ENCODE measurements around the gene ENPP1. TPM values are rescaled to one million over a fixed set of nuclear protein-coding genes. Genes with fewer than 3 reads are reported as not detected.

Gene ENPP1
- total and polyA plus RNA-seq, 2 donors (not counting 1 experiment from before 2014, with no cell fraction given): 0.13 to 0.42 TPM

DNA sequence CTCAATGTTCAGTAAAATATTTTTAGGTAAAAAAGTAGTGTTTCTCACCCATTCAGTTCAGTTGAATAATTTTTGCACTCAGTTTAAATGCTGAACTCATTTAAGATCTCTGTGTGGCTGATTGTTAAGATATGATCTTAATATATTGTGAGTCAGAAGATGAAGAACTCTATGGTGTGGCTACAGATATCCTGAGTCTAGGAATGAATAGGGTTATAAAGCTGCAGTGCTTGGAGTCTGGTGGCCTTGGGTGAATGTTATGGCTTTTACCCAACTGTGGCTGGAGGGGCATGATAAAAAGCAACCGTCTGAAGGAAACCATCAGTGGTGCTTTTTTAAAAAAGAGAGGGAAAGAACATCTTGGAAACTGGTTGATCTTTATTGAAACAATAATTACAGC is 77.4 kb downstream of the ENPP1 start:
- no peaks in the 10 kb centered on the region for H3K9me3 Mint-ChIP-seq (ENCODE audit: insufficient read depth)
- ATAC-seq (ENCODE audit: low read depth) (no peak), DNase-seq (no peak)
- ChIA-PET CTCF (no interaction called here), POLR2A (no interaction called here)
- Histone ChIP-seq H3K27me3 (replicated peaks in 1 of 4; ENCODE audit: control extremely low read depth in 1 of 4, control insufficient read depth in 3 of 4, insufficient read depth in 4 of 4, low read length in 3 of 4) (no peaks in the 10 kb centered on the region), H3K4me1 (ENCODE audit: control insufficient read depth in 2 of 2, insufficient read depth in 2 of 2, low read length in 2 of 2) (no peaks in the 10 kb centered on the region), H3K9me3 (ENCODE audit: control extremely low read depth in 1 of 3, control insufficient read depth in 2 of 3, insufficient read depth in 1 of 3, low read length in 2 of 3) (peaks cover 0 to 3% (median 0%) of the 10 kb centered on the region in 3 donors), H3K4me3 (ENCODE audit: control extremely low read depth in 1 of 5, extremely low read depth in 1 of 5, insufficient read depth in 1 of 5, low read depth in 2 of 5, low read length in 4 of 5) (no peak overlapping the region), H3K9ac (ENCODE audit: low read length) (no peak overlapping the region), H3K27ac (ENCODE audit: low read length in 2 of 2) (no peak overlapping the region), H4K20me1 (ENCODE audit: control insufficient read depth, insufficient read depth, low read length, poor library complexity, severe bottlenecking) (no peaks in the 10 kb centered on the region), H3K36me3 (replicated peaks in 1 of 2; ENCODE audit: control extremely low read depth in 1 of 2, control insufficient read depth in 1 of 2, extremely low read depth in 1 of 2, insufficient read depth in 2 of 2, low read length in 1 of 2) (no peaks in the 10 kb centered on the region), H3K79me2 (ENCODE audit: control insufficient read depth, insufficient read depth, low read length) (no peaks in the 10 kb centered on the region), H2AFZ (ENCODE audit: insufficient read depth, low read depth, low read length, poor library complexity, severe bottlenecking) (no peak overlapping the region), H3K4me2 (replicated peaks; ENCODE audit: low read depth, low read length, poor library complexity, severe bottlenecking) (no peak overlapping the region)
- no peaks in the 10 kb centered on the region for H3K27me3 Mint-ChIP-seq
- TF ChIP-seq, protein P1, sequence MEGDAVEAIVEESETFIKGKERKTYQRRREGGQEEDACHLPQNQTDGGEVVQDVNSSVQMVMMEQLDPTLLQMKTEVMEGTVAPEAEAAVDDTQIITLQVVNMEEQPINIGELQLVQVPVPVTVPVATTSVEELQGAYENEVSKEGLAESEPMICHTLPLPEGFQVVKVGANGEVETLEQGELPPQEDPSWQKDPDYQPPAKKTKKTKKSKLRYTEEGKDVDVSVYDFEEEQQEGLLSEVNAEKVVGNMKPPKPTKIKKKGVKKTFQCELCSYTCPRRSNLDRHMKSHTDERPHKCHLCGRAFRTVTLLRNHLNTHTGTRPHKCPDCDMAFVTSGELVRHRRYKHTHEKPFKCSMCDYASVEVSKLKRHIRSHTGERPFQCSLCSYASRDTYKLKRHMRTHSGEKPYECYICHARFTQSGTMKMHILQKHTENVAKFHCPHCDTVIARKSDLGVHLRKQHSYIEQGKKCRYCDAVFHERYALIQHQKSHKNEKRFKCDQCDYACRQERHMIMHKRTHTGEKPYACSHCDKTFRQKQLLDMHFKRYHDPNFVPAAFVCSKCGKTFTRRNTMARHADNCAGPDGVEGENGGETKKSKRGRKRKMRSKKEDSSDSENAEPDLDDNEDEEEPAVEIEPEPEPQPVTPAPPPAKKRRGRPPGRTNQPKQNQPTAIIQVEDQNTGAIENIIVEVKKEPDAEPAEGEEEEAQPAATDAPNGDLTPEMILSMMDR (IDR thresholded peaks at IDR 0.05): no peak
- TF ChIP-seq EZH2 (IDR thresholded peaks at IDR 0.05; ENCODE audit: borderline replicate concordance, insufficient read depth, low read depth, low read length, poor library complexity, severe bottlenecking): no peak
- H3K27ac Mint-ChIP-seq: no peak overlapping the region
- intact Hi-C loops (cut with micrococcal nuclease): no loop called here
- H3K4me3 Mint-ChIP-seq: no peak overlapping the region
- no CpG with 5 or more reads among the region's 1 CpG for WGBS (ENCODE audit: insufficient coverage)
- no peaks in the 10 kb centered on the region for H3K4me1 Mint-ChIP-seq

DNA sequence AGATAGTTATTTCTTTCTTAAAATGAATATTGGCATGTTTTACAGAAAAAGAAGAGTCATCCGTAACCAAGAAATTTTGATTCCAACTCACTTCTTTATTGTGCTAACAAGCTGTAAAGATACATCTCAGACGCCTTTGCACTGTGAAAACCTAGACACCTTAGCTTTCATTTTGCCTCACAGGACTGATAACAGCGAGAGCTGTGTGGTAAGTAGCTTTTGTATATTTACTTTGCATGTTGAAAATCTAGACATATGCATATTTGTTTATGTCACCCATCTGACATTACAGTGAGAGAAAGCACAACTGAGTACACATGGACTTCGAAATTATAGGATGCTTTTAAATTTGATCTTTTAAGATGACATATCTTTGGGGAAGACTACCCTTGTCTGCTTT is 78.7 kb downstream of the ENPP1 start:
- Histone ChIP-seq H3K9ac (ENCODE audit: low read length) (no peak overlapping the region), H3K27ac (ENCODE audit: low read length in 2 of 2) (no peak overlapping the region), H3K4me2 (replicated peaks; ENCODE audit: low read depth, low read length, poor library complexity, severe bottlenecking) (no peak overlapping the region), H3K9me3 (ENCODE audit: control extremely low read depth in 1 of 3, control insufficient read depth in 2 of 3, insufficient read depth in 1 of 3, low read length in 2 of 3) (peaks cover 0 to 3% (median 0%) of the 10 kb centered on the region in 3 donors), H4K20me1 (ENCODE audit: control insufficient read depth, insufficient read depth, low read length, poor library complexity, severe bottlenecking) (no peaks in the 10 kb centered on the region), H3K79me2 (ENCODE audit: control insufficient read depth, insufficient read depth, low read length) (no peaks in the 10 kb centered on the region), H3K27me3 (replicated peaks in 1 of 4; ENCODE audit: control extremely low read depth in 1 of 4, control insufficient read depth in 3 of 4, insufficient read depth in 4 of 4, low read length in 3 of 4) (no peaks in the 10 kb centered on the region), H3K4me3 (ENCODE audit: control extremely low read depth in 1 of 5, extremely low read depth in 1 of 5, insufficient read depth in 1 of 5, low read depth in 2 of 5, low read length in 4 of 5) (no peak overlapping the region), H3K36me3 (replicated peaks in 1 of 2; ENCODE audit: control extremely low read depth in 1 of 2, control insufficient read depth in 1 of 2, extremely low read depth in 1 of 2, insufficient read depth in 2 of 2, low read length in 1 of 2) (no peaks in the 10 kb centered on the region), H3K4me1 (ENCODE audit: control insufficient read depth in 2 of 2, insufficient read depth in 2 of 2, low read length in 2 of 2) (no peaks in the 10 kb centered on the region), H2AFZ (ENCODE audit: insufficient read depth, low read depth, low read length, poor library complexity, severe bottlenecking) (no peak overlapping the region)
- CTCF ChIA-PET: no interaction called here
- no CpG with 5 or more reads among the region's 4 CpGs for WGBS (ENCODE audit: insufficient coverage)
- intact Hi-C loops (cut with micrococcal nuclease): no loop called here
- TF ChIP-seq EZH2 (IDR thresholded peaks at IDR 0.05; ENCODE audit: borderline replicate concordance, insufficient read depth, low read depth, low read length, poor library complexity, severe bottlenecking): no peak
- TF ChIP-seq, protein P1 (IDR thresholded peaks at IDR 0.05): no peak
- Mint-ChIP-seq H3K9me3 (ENCODE audit: insufficient read depth) (no peaks in the 10 kb centered on the region), H3K27ac (no peak overlapping the region), H3K4me3 (no peak overlapping the region), H3K4me1 (no peaks in the 10 kb centered on the region), H3K27me3 (no peaks in the 10 kb centered on the region)
- ATAC-seq (ENCODE audit: low read depth): no peak
- DNase-seq: no peak
- POLR2A ChIA-PET: no interaction called here
